Sigmoid colon (tissue), 7 donors: ENCODE data around the gene TWIST1. TPM values are rescaled to one million over a fixed set of nuclear protein-coding genes. Genes with fewer than 3 reads are reported as not detected.

ENCODE experiments used
- DNase-seq: peaks from one replicate; pipeline ENCODE4 v3.0.0-alpha.2; 2019
- H3K27ac ChIP-seq, 4 donors: fragments of 200-600 bp; sonication (generic); one replicate each; pipeline ENCODE4 v1.5.1; 2016 to 2019; ENCODE audit warnings: mild to moderate bottlenecking in 1 of 4
- H3K27me3 ChIP-seq, 3 donors: fragments of 200-600 bp; sonication (generic); one replicate each; pipeline ENCODE4 v1.5.1; 2019; ENCODE audit warnings: mild to moderate bottlenecking in 1 of 3
- H3K36me3 ChIP-seq, 4 donors: fragments of 200-600 bp; sonication (generic); one replicate each; pipeline ENCODE4 v1.5.1; 2016 to 2019
- H3K4me1 ChIP-seq, 4 donors: fragments of 200-600 bp; sonication (generic); one replicate each; pipeline ENCODE4 v1.5.1; 2017 to 2019
- H3K4me3 ChIP-seq, 4 donors: fragments of 200-600 bp; sonication (generic); one replicate each; pipeline ENCODE4 v1.5.1; 2017 to 2019; ENCODE audit warnings: mild to moderate bottlenecking in 2 of 4, moderate library complexity in 1 of 4
- H3K9me3 ChIP-seq, 4 donors: fragments of 200-600 bp in 3 of 4; sonication (generic) in 3 of 4; one replicate each; pipeline versions ENCODE4 v1.5.1 to v1.6.1; 2013 to 2019
- CTCF ChIP-seq, 4 experiments: fragments of 450-650 bp in 3 of 4; fragments of 200-600 bp in 1 of 4; IDR thresholded peaks; one replicate each; pipeline ENCODE4 v1.5.1; 2016 to 2019; ENCODE audit warnings: antibody characterized with exemption in 4 of 4, mild to moderate bottlenecking in 3 of 4, moderate library complexity in 2 of 4
- EP300 ChIP-seq, 4 donors: sonication (generic); formaldehyde crosslinking; IDR thresholded peaks; one replicate each; pipeline ENCODE4 v1.6.1; 2017; ENCODE audit warnings: antibody characterized with exemption in 4 of 4
- POLR2A ChIP-seq, 2 donors: fragments of 450-650 bp; IDR thresholded peaks; one replicate each; pipeline ENCODE4 v1.6.1; 2016; ENCODE audit warnings: antibody characterized with exemption in 2 of 2, mild to moderate bottlenecking in 2 of 2, moderate library complexity in 2 of 2
- POLR2AphosphoS5 ChIP-seq, 4 donors: sonication (generic); formaldehyde crosslinking; IDR thresholded peaks; one replicate each; pipeline ENCODE4 v1.6.1; 2017; ENCODE audit warnings: antibody characterized with exemption in 4 of 4
- WGBS, 2 donors: extraction: QIAGEN DNeasy Blood & Tissue Kit; methylation state at CpG; one replicate each; pipeline ENCODE4 v1.1.7; 2013; 5-methylcytosine and 5-hydroxymethylcytosine counted together
- intact Hi-C: fragments of 100-400 bp; cut with DNase I; formaldehyde crosslinking; loops from one replicate; pipeline ENCODE4 v1.15.1; 2023
- polyA plus RNA-seq, 3 donors: library from polyadenylated mRNA; stranded (reverse); fragments of 200-250 nt; gene quantifications; one replicate each; pipeline ENCODE4 v1.2.3, GENCODE V29; 2013
- total RNA-seq, 4 donors: library from RNA; depleted of rRNA; stranded (reverse); fragments of >200 nt; gene quantifications; one replicate each; pipeline ENCODE4 v1.1.0, GENCODE V29; 2016
- donor health status: healthy with polysubstance abuse.
- donor health status: Bipolar disorder and iron deficiency.
- donor health status: healthy.

TWIST1 gene
- total and polyA plus RNA-seq, 7 donors, result 1.0 to 17.8 (median 2.9) TPM; not detected in 1

DNA sequence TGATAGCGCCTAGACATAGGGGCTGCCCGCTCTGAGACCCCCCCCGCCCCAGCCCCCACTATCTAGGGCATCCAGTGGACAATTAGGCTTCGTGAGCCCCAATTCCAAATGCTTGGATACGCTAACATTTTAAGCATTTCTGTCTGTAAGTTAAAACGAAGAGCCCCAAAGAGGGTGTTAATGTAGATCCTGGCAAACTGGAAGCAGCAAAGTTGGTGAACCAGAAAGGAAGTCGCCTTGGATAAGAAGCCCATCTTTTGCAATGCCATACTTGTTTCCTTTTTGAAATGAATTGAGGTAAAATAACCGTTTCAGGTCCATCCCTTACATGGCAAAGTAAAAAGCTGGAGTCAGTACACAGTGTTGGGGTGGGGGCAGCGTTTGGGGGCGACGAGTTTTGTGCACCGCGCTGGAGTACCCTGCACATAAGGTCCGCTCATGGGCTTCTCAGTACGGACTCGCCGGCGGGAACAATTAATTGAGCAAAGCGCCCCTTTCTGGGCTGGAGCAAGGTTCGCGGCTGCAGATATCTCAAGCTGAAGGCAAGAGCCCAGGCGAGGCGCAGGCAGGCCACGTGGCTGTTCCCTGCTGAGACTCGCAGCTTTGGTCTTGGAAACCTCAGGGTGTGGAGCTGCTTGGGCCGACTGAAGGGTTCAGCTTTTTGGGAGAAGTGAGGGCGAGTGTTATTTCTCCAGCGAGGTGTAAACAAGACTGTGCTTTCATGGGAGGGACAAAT lies 1.4 kb upstream of the TWIST1 start:
- peaks cover 9 to 75% (median 34%) of the 10 kb centered on the region in 3 donors for H3K27me3 ChIP-seq
- H3K27ac ChIP-seq, result peak overlapping the region in 1 of 4 donors; percentile 89
- peak overlapping the region in 2 of 4 donors; percentile 65 to 71 for H3K4me3 ChIP-seq
- no peaks in the 10 kb centered on the region for H3K9me3 ChIP-seq
- intact Hi-C loops, result no loop called here
- DNase-seq, result no peak
- peaks cover 0 to 35% (median 22%) of the 10 kb centered on the region in 4 donors for H3K4me1 ChIP-seq
- TF ChIP-seq CTCF (IDR thresholded peaks at IDR 0.05), result no peak
- H3K36me3 ChIP-seq, result no peaks in the 10 kb centered on the region
- 16 to 17% methylated on average over 28 of the region's 28 CpGs for WGBS, 2 donors

DNA sequence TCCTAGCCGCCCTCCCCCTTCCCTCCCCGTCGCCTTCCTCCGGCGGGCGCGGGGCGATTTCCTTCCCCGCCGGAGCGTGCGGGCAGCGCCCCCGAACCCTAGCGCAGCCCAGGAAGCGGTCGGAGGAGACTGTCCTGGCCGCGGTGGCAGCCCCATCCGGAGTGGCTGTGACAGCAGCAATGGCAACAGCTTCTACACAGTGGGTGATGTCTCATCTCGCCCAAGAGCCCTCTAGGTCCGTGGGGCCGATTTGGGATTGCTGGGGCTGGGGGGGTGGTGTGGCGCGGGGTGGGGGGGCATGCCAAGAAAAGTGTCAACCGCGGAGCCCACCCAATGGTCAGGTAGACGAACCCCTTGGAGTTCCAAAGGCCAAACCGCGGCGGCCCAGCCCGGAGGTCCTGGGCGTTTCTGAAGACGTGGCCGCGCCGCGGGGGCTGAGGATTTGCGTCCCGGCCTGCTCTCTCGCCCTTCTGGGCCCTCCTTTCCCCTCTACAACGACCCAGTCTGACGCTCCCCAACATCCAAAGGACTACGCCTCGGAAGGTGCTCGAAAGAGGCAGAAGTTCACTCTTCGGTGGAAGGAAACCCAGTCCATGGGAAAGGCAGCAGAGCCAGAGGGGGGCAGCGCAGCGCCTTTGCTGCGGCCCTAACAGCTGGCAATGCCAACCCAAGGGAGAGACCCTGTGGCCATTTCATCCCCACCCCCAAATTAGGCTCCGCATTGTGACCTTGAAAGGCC lies 603 bp upstream of the TWIST1 start:
- Histone ChIP-seq H3K27ac (peak overlapping the region; percentile 52 to 89 (median 68)), H3K4me1 (peaks cover 0 to 35% (median 22%) of the 10 kb centered on the region in 4 donors), H3K36me3 (no peaks in the 10 kb centered on the region), H3K4me3 (peak overlapping the region; percentile 36 to 71 (median 62)), H3K27me3 (peaks cover 9 to 78% (median 34%) of the 10 kb centered on the region in 3 donors), H3K9me3 (no peaks in the 10 kb centered on the region)
- peak; percentile 66 for DNase-seq
- intact Hi-C loops, result no loop called here
- 2 to 11% methylated on average over 51 of the region's 51 CpGs for WGBS, 2 donors
- no peak for TF ChIP-seq CTCF (IDR thresholded peaks at IDR 0.05)
- TF ChIP-seq POLR2AphosphoS5 (IDR thresholded peaks at IDR 0.05), result no peak
- no peak for TF ChIP-seq EP300 (IDR thresholded peaks at IDR 0.05)
- TF ChIP-seq POLR2A (IDR thresholded peaks at IDR 0.05), result no peak

DNA sequence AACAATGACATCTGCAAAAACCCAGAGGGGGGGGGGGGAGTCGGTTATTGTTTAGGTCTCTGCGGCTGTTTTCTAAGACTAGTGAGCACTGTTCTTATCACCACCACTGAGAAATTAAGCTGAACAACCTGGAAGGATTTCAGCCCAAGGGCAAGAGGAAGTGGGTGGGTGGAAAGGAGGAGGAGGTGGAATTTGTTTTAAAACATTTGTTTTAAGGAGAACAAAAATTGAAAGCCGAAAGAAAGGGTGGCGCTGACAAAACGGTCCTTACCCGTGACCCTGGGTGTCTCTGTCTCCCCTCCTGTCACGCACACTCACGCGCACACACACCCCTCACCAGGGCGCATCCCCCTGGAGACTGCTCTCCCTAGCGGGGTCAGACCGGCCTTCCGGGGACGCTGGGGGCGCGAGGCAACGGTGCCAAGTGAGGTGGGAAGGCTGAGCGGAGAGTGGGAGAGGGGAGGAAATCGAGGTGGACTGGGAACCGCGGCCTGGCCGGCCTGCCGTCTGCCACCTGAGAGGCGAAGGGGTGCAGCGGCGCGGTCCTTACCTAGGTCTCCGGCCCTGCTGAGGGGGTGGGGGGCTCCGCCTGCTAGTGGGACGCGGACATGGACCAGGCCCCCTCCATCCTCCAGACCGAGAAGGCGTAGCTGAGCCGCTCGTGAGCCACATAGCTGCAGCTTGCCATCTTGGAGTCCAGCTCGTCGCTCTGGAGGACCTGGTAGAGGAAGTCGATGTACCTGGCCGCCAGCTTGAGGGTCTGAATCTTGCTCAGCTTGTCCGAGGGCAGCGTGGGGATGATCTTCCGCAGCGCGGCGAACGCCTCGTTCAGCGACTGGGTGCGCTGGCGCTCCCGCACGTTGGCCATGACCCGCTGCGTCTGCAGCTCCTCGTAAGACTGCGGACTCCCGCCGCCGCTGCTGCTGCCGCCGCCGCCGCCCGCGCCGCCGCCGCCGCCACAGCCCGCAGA lies 1.0 kb downstream of the TWIST1 start:
- no peak for TF ChIP-seq POLR2A (IDR thresholded peaks at IDR 0.05)
- no peak for TF ChIP-seq POLR2AphosphoS5 (IDR thresholded peaks at IDR 0.05)
- no peak for TF ChIP-seq EP300 (IDR thresholded peaks at IDR 0.05)
- TF ChIP-seq CTCF (IDR thresholded peaks at IDR 0.05), result no peak
- Histone ChIP-seq H3K9me3 (no peaks in the 10 kb centered on the region), H3K4me3 (peak overlapping the region; percentile 44 to 71 (median 62)), H3K4me1 (peaks cover 0 to 35% (median 24%) of the 10 kb centered on the region in 4 donors), H3K27me3 (peaks cover 9 to 76% (median 31%) of the 10 kb centered on the region in 3 donors), H3K27ac (peak overlapping the region; percentile 65 to 89 (median 68)), H3K36me3 (no peaks in the 10 kb centered on the region)
- 1 to 3% methylated on average over 70 of the region's 70 CpGs for whole genome bisulfite sequencing, 2 donors
- DNase-seq, result peak; percentile 70
- intact Hi-C loops, result no loop called here

GRCh38 chr7:19114551-19114855 lies 2.9 kb downstream of the TWIST1 start:
- Histone ChIP-seq H3K27ac (no peak overlapping the region), H3K9me3 (no peaks in the 10 kb centered on the region), H3K4me1 (peaks cover 0 to 35% (median 24%) of the 10 kb centered on the region in 4 donors), H3K4me3 (no peak overlapping the region), H3K27me3 (peaks cover 9 to 72% (median 25%) of the 10 kb centered on the region in 3 donors), H3K36me3 (no peaks in the 10 kb centered on the region)
- no peak for DNase-seq
- TF ChIP-seq EP300 (IDR thresholded peaks at IDR 0.05) (no peak), POLR2A (IDR thresholded peaks at IDR 0.05) (no peak), POLR2AphosphoS5 (IDR thresholded peaks at IDR 0.05) (no peak), CTCF (IDR thresholded peaks at IDR 0.05) (no peak)
- intact Hi-C loops, result no loop called here
- WGBS, 2 donors, result 16 to 26% methylated on average over 2 of the region's 2 CpGs
